ENCODE results near the gene NTN4.
"Not testable (repeated sequence)": the region's sequence is repeated elsewhere in the genome, so short reads cannot be mapped to it uniquely, and the experiment has no call there.

Gene NTN4

GRCh38 chr12:95789126-95790032 lies 1.2 kb downstream of the NTN4 start:
- H3K27me3 ChIP-seq, result peaks cover 100% of the 10 kb centered on the region
- H3K4me3 ChIP-seq (ENCODE audit: low read depth in 1 of 2, low read length in 1 of 2), result no peak overlapping the region
- no peaks in the 10 kb centered on the region for H3K36me3 ChIP-seq
- H3K4me1 ChIP-seq (ENCODE audit: control insufficient read depth in 1 of 2, insufficient read depth in 1 of 2, low read depth in 1 of 2, low read length in 1 of 2), result peaks cover 0 to 13% of the 10 kb centered on the region in 2 experiments
- no peak for TF ChIP-seq CTCF (IDR thresholded peaks at IDR 0.05)
- H3K9me3 ChIP-seq, result no peaks in the 10 kb centered on the region
- no peak overlapping the region for H3K27ac ChIP-seq

- Histone ChIP-seq H3K27me3 (peaks cover 100% of the 10 kb centered on the region), H3K27ac (no peak overlapping the region), H3K4me1 (ENCODE audit: control insufficient read depth in 1 of 2, insufficient read depth in 1 of 2, low read depth in 1 of 2, low read length in 1 of 2) (peaks cover 0 to 13% of the 10 kb centered on the region in 2 experiments), H3K36me3 (no peaks in the 10 kb centered on the region), H3K9me3 (no peaks in the 10 kb centered on the region), H3K4me3 (ENCODE audit: low read depth in 1 of 2, low read length in 1 of 2) (no peak overlapping the region)
- TF ChIP-seq CTCF (IDR thresholded peaks at IDR 0.05), result no peak
These were observed 1.9 kb downstream of the NTN4 start for GRCh38 chr12:95788637-95789036.

GRCh38 chr12:95787274-95787818 lies 3.2 kb downstream of the NTN4 start:
- Histone ChIP-seq H3K9me3 (no peaks in the 10 kb centered on the region), H3K27me3 (peaks cover 99% of the 10 kb centered on the region), H3K4me1 (ENCODE audit: control insufficient read depth in 1 of 2, insufficient read depth in 1 of 2, low read depth in 1 of 2, low read length in 1 of 2) (peaks cover 0 to 13% of the 10 kb centered on the region in 2 experiments), H3K4me3 (ENCODE audit: low read depth in 1 of 2, low read length in 1 of 2) (no peak overlapping the region), H3K36me3 (no peaks in the 10 kb centered on the region), H3K27ac (no peak overlapping the region)
- no peak for TF ChIP-seq CTCF (IDR thresholded peaks at IDR 0.05)

GRCh38 chr12:95784915-95785314 lies 5.6 kb downstream of the NTN4 start:
- no peak for TF ChIP-seq CTCF (IDR thresholded peaks at IDR 0.05)
- Histone ChIP-seq H3K27me3 (peaks cover 85% of the 10 kb centered on the region), H3K36me3 (no peaks in the 10 kb centered on the region), H3K9me3 (no peaks in the 10 kb centered on the region), H3K27ac (no peak overlapping the region), H3K4me1 (ENCODE audit: control insufficient read depth in 1 of 2, insufficient read depth in 1 of 2, low read depth in 1 of 2, low read length in 1 of 2) (peaks cover 0 to under 1% of the 10 kb centered on the region in 2 experiments), H3K4me3 (ENCODE audit: low read depth in 1 of 2, low read length in 1 of 2) (no peak overlapping the region)

GRCh38 chr12:95784286-95784685 lies 6.3 kb downstream of the NTN4 start:
- no peaks in the 10 kb centered on the region for H3K36me3 ChIP-seq
- TF ChIP-seq CTCF (IDR thresholded peaks at IDR 0.05), result no peak
- H3K4me1 ChIP-seq (ENCODE audit: control insufficient read depth in 1 of 2, insufficient read depth in 1 of 2, low read depth in 1 of 2, low read length in 1 of 2), result no peaks in the 10 kb centered on the region
- peaks cover 79% of the 10 kb centered on the region for H3K27me3 ChIP-seq
- no peak overlapping the region for H3K4me3 ChIP-seq (ENCODE audit: low read depth in 1 of 2, low read length in 1 of 2)
- H3K9me3 ChIP-seq, result no peaks in the 10 kb centered on the region
- H3K27ac ChIP-seq, result no peak overlapping the region

GRCh38 chr12:95775466-95775865 lies 15.1 kb downstream of the NTN4 start:
- H3K27me3 ChIP-seq; H3K4me3 ChIP-seq (ENCODE audit: low read depth in 1 of 2, low read length in 1 of 2): not testable (repeated sequence)

More at GRCh38 chr12:95775466-95775865, 15.1 kb downstream of the NTN4 start:
- not testable (repeated sequence) for H3K36me3 ChIP-seq; H3K27ac ChIP-seq; H3K4me1 ChIP-seq (ENCODE audit: control insufficient read depth in 1 of 2, insufficient read depth in 1 of 2, low read depth in 1 of 2, low read length in 1 of 2); H3K9me3 ChIP-seq

Measured in neutrophil (primary cell).